Rectal smooth muscle tissue (tissue), 1 donor: ENCODE data around the gene TMEM109.

Source experiments
- H3K27ac ChIP-seq: one replicate; pipeline ENCODE4 v1.7.0; 2013; ENCODE audit warnings: low read depth, low read length, inconsistent platforms
- H3K27me3 ChIP-seq: one replicate; pipeline ENCODE4 v1.7.0; 2013; ENCODE audit warnings: low read length; ENCODE audit not compliant: control insufficient read depth, insufficient read depth
- H3K36me3 ChIP-seq: one replicate; pipeline ENCODE4 v1.7.0; 2013; ENCODE audit warnings: low read length; ENCODE audit not compliant: control insufficient read depth, insufficient read depth
- H3K4me1 ChIP-seq: one replicate; pipeline ENCODE4 v1.7.0; 2013; ENCODE audit warnings: low read length; ENCODE audit not compliant: control insufficient read depth, insufficient read depth
- H3K4me3 ChIP-seq: one replicate; pipeline ENCODE4 v1.7.0; 2013; ENCODE audit warnings: low read length
- H3K9ac ChIP-seq: one replicate; pipeline ENCODE4 v1.7.0; 2013; ENCODE audit warnings: low read length

The TMEM109 gene

DNA sequence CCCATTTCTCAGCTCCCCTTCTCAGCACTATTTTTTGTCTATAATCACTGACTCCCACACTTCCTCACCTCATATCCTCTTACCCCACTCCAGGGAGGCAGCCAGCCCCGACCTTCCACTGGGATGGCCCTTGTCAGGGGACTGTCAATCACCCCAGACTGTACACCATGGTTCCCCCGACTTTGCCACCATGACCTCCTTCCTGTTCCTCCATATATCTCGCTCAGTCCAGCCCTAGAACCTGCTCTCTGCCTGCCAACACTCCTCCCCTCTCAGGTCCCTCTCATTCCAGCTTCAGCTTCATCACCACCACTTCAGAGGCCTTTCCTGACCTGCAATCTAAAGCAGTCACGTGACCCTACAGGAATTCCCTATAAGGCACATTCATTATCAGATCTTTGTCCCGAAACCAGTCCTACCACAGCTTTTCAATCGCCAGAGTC is 24.1 kb upstream of the TMEM109 start:
- no peaks in the 10 kb centered on the region for H3K27me3 ChIP-seq
- peaks cover 3% of the 10 kb centered on the region for H3K36me3 ChIP-seq
- H3K4me3 ChIP-seq = no peak overlapping the region
- no peak overlapping the region for H3K9ac ChIP-seq
- H3K4me1 ChIP-seq = no peaks in the 10 kb centered on the region
- H3K27ac ChIP-seq = no peak overlapping the region

DNA sequence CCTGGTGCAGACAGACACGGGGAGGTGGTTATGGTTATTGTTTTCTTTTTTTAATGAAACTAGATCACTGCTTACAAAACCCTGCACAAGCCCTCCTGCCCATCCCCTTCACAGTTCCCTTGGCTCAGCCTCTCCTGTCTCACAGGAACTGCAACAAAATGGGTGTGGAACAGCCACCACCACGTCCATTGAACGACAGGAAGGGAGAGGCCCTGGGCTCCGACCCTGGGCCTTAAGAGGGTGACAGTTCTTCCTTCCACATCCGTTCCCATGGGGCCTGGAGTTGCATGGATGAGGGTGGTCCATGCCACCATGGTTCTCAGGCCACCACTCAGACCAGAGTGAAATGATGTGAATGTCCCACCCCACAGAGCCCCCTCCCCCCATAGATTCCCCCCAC is 23.3 kb upstream of the TMEM109 start:
- Histone ChIP-seq H3K27ac (no peak overlapping the region), H3K4me3 (no peak overlapping the region), H3K27me3 (no peaks in the 10 kb centered on the region), H3K36me3 (peaks cover 3% of the 10 kb centered on the region), H3K9ac (no peak overlapping the region), H3K4me1 (no peaks in the 10 kb centered on the region)

GRCh38 chr11:60891103-60891741 is 22.7 kb upstream of the TMEM109 start:
- Histone ChIP-seq H3K4me3 (no peak overlapping the region), H3K27me3 (no peaks in the 10 kb centered on the region), H3K27ac (no peak overlapping the region), H3K4me1 (no peaks in the 10 kb centered on the region), H3K36me3 (peaks cover 4% of the 10 kb centered on the region), H3K9ac (no peak overlapping the region)

GRCh38 chr11:60895687-60896086 is 18.3 kb upstream of the TMEM109 start:
- no peak overlapping the region for H3K27ac ChIP-seq
- H3K4me1 ChIP-seq = no peaks in the 10 kb centered on the region
- peaks cover 39% of the 10 kb centered on the region for H3K36me3 ChIP-seq
- no peak overlapping the region for H3K4me3 ChIP-seq
- H3K9ac ChIP-seq = no peak overlapping the region
- no peaks in the 10 kb centered on the region for H3K27me3 ChIP-seq

DNA sequence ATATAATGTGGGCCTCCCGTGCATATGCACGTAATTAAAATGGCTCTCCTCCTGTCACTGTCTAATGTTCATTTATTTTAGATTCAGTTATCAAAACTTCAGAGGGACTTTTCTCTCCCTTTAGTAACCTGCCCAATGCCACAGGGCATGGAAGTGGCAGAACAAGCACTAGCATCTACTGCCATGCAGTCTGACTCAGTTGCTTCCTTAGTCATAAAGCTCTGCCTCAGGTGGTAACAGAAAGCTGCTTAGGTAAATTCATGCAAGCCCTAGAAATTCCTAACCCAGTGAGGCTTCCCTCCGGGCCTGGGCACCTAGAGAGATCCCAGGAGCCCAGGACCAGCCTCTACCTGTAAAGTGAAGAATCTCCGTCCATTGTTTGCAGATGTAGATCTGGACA is 16.5 kb upstream of the TMEM109 start:
- H3K27ac ChIP-seq = no peak overlapping the region

GRCh38 chr11:60899046-60899936 is 14.7 kb upstream of the TMEM109 start:
- Histone ChIP-seq H3K27me3 (no peaks in the 10 kb centered on the region), H3K9ac (no peak overlapping the region), H3K36me3 (peaks cover 50% of the 10 kb centered on the region), H3K4me3 (no peak overlapping the region), H3K4me1 (no peaks in the 10 kb centered on the region), H3K27ac (no peak overlapping the region)

More for the DNA sequence above, 16.5 kb upstream of the TMEM109 start:
- H3K4me3 ChIP-seq = no peak overlapping the region
- no peaks in the 10 kb centered on the region for H3K27me3 ChIP-seq
- H3K36me3 ChIP-seq = peaks cover 50% of the 10 kb centered on the region
- H3K9ac ChIP-seq = no peak overlapping the region
- H3K4me1 ChIP-seq = no peaks in the 10 kb centered on the region

- H3K4me3 ChIP-seq = no peak overlapping the region
- H3K27me3 ChIP-seq = no peaks in the 10 kb centered on the region
- H3K4me1 ChIP-seq = peaks cover under 1% of the 10 kb centered on the region
- no peak overlapping the region for H3K27ac ChIP-seq
- H3K9ac ChIP-seq = no peak overlapping the region
- peaks cover 50% of the 10 kb centered on the region for H3K36me3 ChIP-seq
Measured at GRCh38 chr11:60899977-60900376, 14.0 kb upstream of the TMEM109 start.

GRCh38 chr11:60900673-60901404 is 13.1 kb upstream of the TMEM109 start:
- no peaks in the 10 kb centered on the region for H3K27me3 ChIP-seq
- no peak overlapping the region for H3K9ac ChIP-seq
- no peak overlapping the region for H3K27ac ChIP-seq
- H3K4me1 ChIP-seq = peaks cover 8% of the 10 kb centered on the region
- H3K36me3 ChIP-seq = peaks cover 50% of the 10 kb centered on the region
- no peak overlapping the region for H3K4me3 ChIP-seq

DNA sequence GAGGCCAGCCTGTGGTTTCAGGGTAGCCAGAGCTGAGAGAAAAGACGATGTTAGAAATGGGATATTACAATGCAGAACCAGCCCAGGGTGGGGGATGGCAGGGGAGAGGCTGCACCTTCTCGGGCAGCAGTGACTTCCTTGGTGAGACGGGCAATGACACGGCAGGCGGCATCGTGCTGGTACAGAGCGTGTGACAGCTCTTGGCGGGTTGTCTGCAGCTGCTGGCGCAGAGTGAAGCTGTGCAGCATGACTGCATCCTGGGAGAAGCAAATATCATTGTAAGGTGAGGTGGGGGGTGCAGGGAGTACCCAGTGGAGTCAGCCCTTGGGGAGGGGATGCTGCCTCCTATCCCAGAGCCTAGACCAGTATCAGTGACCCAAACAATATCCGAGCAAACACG is 11.3 kb upstream of the TMEM109 start:
- Histone ChIP-seq H3K4me3 (no peak overlapping the region), H3K36me3 (peaks cover 37% of the 10 kb centered on the region), H3K4me1 (peaks cover 8% of the 10 kb centered on the region), H3K27me3 (no peaks in the 10 kb centered on the region), H3K27ac (no peak overlapping the region), H3K9ac (no peak overlapping the region)

- peaks cover 20% of the 10 kb centered on the region for H3K36me3 ChIP-seq
- H3K27ac ChIP-seq = no peak overlapping the region
- peak overlapping the region; percentile 77 for H3K4me3 ChIP-seq
- H3K4me1 ChIP-seq = peaks cover 8% of the 10 kb centered on the region
- no peak overlapping the region for H3K9ac ChIP-seq
- H3K27me3 ChIP-seq = no peaks in the 10 kb centered on the region
Measured at GRCh38 chr11:60905047-60905446, 8.9 kb upstream of the TMEM109 start.

GRCh38 chr11:60905551-60906113 is 8.3 kb upstream of the TMEM109 start:
- no peaks in the 10 kb centered on the region for H3K27me3 ChIP-seq
- peak overlapping the region; percentile 77 for H3K4me3 ChIP-seq
- H3K4me1 ChIP-seq = peaks cover 8% of the 10 kb centered on the region
- peaks cover 15% of the 10 kb centered on the region for H3K36me3 ChIP-seq
- H3K9ac ChIP-seq = peak overlapping the region; percentile 64
- peak overlapping the region; percentile 87 for H3K27ac ChIP-seq
